ENCODE data around the gene COQ3.
A peak's percentile ranks its signal among the peaks of the same experiment; 100 is the strongest.

COQ3 gene, protein sequence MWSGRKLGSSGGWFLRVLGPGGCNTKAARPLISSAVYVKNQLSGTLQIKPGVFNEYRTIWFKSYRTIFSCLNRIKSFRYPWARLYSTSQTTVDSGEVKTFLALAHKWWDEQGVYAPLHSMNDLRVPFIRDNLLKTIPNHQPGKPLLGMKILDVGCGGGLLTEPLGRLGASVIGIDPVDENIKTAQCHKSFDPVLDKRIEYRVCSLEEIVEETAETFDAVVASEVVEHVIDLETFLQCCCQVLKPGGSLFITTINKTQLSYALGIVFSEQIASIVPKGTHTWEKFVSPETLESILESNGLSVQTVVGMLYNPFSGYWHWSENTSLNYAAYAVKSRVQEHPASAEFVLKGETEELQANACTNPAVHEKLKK

DNA sequence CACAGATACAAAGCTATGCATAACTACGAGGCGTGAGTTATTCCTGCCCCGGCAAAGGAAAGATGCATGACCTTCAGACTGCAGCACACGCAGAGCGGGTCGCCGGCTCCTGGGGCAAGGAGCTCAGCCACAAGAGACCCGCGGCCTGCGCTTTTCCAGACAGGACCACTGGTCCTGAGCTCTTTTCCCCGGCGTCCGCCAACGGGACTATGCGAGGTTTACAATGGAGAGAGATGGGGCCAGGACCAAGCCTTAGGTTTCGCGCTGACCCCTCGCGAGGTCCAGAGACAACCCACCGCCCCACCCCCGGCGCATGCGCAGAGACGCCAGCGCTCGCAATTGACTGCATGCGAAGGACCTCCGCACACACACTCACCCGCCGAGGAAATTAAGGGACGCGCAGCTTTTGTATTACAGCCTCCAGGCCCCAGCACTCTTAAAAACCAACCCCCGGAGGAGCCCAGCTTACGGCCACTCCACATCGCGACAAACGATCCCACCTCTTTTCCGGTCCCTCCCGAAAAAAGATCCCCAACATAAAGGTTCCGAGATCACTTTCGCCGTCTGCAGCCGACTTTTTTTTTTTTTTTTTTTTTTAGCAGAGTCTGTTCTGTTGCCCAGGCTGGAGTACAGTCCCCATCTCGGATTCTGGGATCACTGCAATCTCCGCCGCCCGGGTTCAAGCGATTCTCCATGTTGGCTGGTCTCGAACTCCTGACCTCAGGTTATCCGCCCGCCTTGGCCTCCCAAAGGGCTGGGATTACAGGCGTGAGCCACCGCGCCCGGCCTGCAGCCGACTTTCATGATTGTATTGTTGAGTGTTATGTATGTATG lies at the start of gene COQ3:
Gene COQ3 (minus strand): TSS at position 498 of the 834 bp plus-strand sequence. CDS start 16 bp downstream, at position 482.
- DNase-seq: peak; percentile 63 to 76

GRCh38 chr6:99434702-99435530 lies 40.9 kb upstream of the COQ3 start:
- peak; percentile 52 to 72 for DNase-seq

- no peak for DNase-seq
Observed at GRCh38 chr6:99432877-99433276, 38.9 kb upstream of the COQ3 start.

GRCh38 chr6:99431901-99432300 lies 37.9 kb upstream of the COQ3 start:
- DNase-seq: no peak

DNA sequence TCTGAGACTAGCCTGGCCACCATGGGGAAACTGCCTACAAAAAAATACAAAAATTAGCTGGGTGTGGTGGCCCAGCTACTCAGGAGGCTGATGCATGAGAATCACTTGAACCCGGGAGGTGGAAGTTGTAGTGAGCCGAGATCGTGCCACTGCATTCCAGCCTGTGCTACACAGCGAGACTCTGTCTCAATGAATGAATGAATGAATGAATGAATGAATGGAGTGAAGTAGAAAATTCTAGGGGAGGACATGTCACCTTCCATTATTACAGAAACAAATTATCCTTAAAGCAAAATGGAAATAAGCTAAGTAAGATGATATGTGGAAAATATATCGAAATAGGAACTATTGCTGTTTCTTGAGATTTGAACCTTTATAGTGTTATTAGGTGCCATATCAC lies 34.0 kb upstream of the COQ3 start:
- DNase-seq: no peak

GRCh38 chr6:99426451-99426757 lies 32.4 kb upstream of the COQ3 start:
- DNase-seq: no peak

GRCh38 chr6:99425647-99426450 lies 31.9 kb upstream of the COQ3 start:
- DNase-seq: peak; percentile 96 to 97

- peak; percentile 98 to 99 for DNase-seq
Observed at GRCh38 chr6:99424761-99425646, 31.0 kb upstream of the COQ3 start, which contains the start of gene PNISR. TSS of gene PNISR (minus strand) at chr6:99425308. CDS start at chr6:99414659, 10,649 bp downstream.

DNA sequence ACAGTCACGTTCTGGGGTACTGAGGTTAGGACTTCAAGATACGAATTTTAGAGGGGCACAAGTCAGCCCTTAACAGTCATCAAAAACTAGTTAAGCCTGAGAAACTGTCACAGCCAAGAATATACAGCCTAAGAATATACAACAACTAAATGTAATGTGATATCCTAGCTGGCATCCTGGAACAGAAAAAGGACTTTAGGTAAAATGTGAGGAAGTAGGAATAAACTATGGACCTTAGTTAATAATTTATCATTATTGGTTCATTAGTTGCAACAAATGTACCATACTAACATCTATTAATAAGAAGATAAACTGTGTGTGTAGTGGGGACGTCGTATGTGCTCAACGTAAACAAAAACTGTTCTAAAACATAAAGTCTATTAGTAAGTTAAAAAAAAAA lies 30.0 kb upstream of the COQ3 start:
- DNase-seq: no peak

DNA sequence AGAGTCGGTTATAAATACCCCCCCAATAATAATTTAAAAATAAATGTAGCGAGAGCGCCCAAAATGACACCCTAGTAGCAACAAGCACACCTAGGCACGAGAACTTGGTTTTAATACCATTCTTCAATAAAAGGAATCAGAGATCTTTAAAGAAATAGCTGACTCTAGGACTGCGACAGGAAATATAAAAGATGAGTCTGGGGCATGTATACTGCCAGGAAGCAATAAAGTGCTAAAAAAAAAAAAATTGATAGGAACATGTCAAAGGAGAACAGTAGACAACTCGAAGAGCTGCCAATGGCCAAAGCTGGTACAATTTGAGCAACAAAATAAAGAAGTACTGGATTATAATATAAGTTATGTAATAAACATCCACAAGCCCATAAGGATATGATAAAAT lies 28.9 kb upstream of the COQ3 start:
- no peak for DNase-seq

DNA sequence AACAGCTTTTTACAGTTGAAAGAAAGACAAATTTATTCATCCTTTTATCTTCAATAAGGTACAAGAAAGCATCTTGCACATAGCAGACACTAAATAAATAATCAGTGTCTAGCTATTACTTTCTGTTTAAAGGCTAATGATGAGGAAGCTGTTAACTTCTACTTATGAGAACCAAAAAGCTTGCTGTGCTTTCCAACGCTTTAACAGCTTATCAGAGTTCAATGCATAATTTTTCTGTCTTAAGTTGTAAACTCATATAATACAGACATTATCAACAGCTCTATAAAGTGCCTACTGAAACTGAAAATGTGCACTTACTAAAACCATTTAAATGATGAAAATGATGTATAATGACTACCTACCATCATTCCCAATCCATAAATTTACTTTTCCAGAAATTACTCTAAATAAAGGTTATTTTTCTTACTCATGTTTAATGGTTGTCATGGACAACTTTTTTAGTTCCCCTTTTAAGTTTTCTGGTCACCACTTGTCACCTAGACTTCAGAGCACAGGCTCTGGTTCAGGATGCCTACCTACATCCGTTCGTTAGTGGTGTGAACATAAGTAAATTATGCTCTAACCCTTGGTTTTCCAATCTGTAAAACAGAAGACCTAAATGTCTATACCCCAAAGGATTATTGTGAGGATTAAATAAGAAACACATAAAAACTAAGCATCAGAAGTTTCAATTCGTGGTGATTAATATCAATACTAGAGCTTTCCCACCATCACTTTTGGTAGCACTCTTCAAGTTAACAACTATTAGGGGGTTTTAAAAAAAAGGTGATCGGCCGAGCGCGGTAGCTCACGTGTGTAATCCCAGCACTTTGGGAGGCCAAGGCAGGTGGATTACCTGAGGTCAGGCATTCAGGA lies 23.1 kb upstream of the COQ3 start:
- DNase-seq: no peak

GRCh38 chr6:99416226-99416625 lies 22.2 kb upstream of the COQ3 start:
- DNase-seq: no peak

GRCh38 chr6:99415446-99415845 lies 21.5 kb upstream of the COQ3 start:
- no peak for DNase-seq

DNA sequence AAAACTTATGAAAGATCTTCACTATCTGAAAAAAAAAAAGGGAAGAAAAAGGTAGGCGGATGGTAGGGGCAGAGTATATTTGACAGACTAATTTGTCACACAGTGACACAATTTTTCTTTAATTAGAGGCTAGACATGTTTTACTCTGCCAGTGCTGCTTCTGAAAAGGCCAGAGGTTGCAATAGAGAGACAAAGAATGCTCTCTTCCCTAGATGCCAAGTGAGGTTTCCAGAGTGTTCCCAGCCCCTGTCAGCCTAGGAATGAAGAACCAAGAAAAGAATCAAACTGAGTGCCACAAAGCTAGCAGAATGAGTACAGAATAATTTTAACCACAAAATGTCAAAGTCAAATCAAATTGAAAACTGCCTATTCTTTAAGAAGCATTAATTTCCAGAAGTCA lies 18.1 kb upstream of the COQ3 start:
- DNase-seq: no peak

- no peak for DNase-seq
Observed at GRCh38 chr6:99409672-99410071, 15.7 kb upstream of the COQ3 start.

- DNase-seq: no peak
Observed at GRCh38 chr6:99407076-99407475, 13.1 kb upstream of the COQ3 start.

- DNase-seq: no peak
Observed at GRCh38 chr6:99402448-99402847, 8.5 kb upstream of the COQ3 start.

GRCh38 chr6:99397287-99397686 lies 3.3 kb upstream of the COQ3 start:
- DNase-seq: no peak

DNA sequence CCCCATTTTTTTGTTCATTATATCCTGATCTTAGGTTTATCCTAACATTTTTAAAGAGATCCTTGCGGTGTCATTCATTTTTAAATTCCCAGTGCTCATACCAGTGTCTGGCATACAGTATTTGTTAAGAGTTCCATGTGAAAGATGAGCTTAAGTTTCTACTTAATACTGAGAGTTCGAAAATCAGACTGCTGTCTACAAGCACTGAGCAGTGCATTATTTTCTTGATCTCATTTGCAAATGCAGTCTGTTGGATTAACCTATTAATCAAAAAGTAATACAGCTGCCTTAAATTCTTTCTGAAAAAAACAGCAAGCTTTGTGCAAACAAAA lies 663 bp downstream of the COQ3 start:
- DNase-seq: no peak

DNA sequence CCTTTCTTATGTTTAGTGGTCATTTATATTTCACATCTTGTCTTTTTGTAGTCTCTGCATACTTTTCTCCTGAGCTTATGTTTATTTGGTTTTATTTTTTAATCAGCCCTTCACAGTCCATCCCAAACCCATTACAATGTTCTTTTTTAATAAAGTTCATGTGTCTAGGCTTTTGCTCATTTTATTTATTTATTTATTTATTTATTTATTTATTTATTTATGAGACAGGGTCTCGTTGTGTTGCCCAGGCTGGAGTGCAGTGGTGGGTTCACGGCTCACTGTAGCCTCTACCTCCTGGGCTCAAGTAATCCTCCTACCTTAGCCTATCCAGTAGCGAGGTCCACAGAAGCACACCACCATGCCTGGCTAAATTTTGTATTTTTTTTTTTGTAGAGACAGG lies 3.1 kb downstream of the COQ3 start:
- DNase-seq: no peak

DNA sequence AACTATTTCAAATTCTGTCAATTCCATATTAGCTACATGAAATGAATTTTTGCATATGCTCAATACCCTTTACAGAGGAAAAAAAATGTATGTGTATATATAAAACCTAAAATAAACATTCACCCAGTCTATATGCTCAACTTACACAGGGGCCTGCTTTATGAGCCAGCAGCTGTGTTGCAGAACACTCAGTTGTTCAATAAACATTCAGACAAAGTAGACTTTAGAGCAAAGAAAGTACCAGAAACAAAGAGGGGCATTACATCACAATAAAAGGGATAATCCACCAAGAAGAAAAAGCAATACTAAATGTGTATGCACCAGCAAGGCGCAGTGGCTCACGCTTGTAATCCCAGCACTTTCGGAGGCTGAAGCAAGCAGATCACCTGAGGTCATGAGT lies 9.5 kb downstream of the COQ3 start:
- DNase-seq: no peak

Data from AML-193 (cell line).